NOMO-1 treated with DMSO at 0.1 percent for 48 hours (cell line): ENCODE measurements around the gene TMEM86A.
"Not testable (repeated sequence)": the region's sequence is repeated elsewhere in the genome, so short reads cannot be mapped to it uniquely, and the experiment has no call there.

ENCODE experiments used
- DNase-seq: peaks from one replicate; lab custom pipeline; 2025; ENCODE audit not compliant: unreplicated experiment; lab: John Stamatoyannopoulos, UW

The TMEM86A gene

DNA sequence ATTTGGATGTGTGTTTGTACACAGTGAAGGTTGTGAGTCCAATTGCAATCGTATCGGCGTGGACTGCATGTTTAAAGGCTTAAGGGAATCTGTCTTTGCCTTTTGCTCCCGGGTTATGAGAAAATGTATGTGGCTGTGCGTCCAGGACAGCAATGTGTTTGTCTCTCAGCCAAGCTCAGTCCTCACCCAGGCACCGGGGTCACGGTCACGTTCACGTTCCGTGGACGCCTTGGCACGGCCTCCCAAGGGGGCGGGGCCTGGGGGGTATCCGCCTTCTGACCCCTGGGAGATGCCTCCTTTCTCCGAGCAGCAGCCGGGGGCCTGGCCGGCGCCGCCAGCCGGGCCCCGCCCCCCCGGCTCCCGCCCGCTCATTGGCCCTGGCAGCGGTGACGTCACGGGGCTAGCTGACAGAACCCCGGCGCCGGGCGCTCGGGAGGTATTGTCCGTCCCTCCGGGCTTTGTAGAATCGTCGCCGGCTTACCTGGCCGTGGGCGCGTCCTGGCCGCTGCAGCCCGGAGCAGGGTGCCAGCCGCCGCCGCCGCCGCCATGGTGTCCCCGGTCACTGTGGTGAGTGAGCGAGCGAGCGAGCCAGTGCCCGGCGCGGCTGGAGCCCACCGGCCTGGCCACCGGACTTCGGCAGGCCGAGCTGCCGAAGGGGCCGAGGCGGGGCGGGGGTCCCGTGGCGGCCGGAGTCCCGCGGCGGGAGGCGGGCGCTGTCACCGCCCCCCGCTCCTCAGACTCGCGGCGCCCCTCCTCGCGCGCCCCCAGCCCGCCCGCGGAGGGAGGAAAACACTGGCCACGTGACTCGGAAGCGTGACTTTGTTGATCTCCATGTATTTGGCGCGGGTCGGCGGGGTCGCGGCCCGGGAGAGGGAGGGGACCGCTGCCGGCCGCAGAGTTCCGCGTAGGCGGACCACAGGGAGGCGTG is at the start of gene TMEM86A:
Gene TMEM86A, plus strand, starts transcription at position 439 of the 928 bp plus-strand sequence. Its CDS starts 108 bp downstream, at position 547.
- peak; percentile 81 for DNase-seq

GRCh38 chr11:18650353-18650752 is 48.2 kb upstream of the TMEM86A start:
- DNase-seq, result no peak

- DNase-seq, result peak; percentile 88
These were observed 47.6 kb upstream of the TMEM86A start for GRCh38 chr11:18650859-18651557.

DNA sequence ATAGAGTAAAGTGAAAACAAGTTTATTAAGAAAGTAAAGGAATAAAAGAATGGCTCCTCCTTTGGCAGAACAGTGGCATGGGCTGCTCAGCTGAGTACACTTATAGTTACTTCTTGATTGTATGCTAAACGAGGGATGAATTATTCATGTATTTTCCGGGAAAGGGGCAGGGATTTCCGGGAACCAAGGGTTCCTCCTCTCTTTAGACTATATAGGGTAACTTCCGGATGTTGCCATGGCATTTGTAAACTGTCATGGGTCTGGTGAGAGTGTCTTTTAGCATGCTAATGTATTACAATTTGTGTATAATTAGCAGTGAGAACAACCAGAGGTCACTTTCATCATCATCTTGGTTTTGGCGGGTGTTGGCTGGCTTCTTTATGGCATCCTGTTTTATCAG is 40.9 kb upstream of the TMEM86A start:
- no peak for DNase-seq

DNA sequence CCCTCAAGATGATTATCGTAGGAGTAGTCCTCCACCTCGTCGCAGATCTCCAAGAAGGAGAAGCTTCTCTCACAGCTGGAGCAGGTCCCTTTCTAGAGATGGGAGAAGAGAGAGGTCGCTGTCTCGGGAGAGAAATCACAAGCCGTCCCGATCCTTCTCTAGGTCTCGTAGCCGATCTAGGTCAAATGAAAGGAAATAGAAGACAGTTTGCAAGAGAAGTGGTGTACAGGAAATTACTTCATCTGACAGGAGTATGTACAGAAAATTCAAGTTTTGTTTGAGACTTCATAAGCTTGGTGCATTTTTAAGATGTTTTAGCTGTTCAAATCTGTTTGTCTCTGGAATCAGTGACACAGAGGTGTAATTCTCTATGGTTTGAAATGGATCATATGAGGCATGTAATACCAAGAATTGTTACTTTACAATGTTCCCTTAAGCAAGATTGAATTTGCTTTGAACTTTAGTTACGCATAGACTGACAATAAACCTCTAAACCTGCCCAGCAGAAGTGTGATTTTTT is 33.2 kb upstream of the TMEM86A start:
- not testable (repeated sequence) for DNase-seq

GRCh38 chr11:18668131-18668530 is 30.4 kb upstream of the TMEM86A start:
- no peak for DNase-seq

GRCh38 chr11:18669219-18669596 is 29.4 kb upstream of the TMEM86A start:
- no peak for DNase-seq

- DNase-seq, result no peak
These were observed 28.9 kb upstream of the TMEM86A start for GRCh38 chr11:18669711-18670110.

DNA sequence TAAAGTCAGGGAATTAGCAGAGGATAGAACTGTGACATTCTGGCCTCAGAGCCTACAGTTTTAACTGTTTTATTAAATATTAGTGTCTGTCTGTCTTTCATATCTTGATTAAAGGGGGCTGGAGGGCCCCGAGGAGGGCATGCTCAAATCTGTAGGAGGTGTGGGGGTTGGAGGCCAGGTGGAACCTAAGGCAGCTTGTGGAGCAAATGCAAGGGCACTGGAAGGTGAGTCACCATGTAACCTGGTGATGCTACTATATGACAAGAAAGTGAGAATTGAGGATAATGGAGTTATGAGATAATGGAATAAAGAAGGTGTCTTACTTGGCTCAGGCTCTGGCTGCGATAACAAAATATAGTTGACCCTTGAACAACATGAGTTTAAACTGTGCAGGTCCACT is 27.3 kb upstream of the TMEM86A start:
- DNase-seq, result no peak

- peak; percentile 5 for DNase-seq
These were observed 26.4 kb upstream of the TMEM86A start for GRCh38 chr11:18672209-18672608.

- no peak for DNase-seq
These were observed 21.8 kb upstream of the TMEM86A start for GRCh38 chr11:18676803-18677202.

DNA sequence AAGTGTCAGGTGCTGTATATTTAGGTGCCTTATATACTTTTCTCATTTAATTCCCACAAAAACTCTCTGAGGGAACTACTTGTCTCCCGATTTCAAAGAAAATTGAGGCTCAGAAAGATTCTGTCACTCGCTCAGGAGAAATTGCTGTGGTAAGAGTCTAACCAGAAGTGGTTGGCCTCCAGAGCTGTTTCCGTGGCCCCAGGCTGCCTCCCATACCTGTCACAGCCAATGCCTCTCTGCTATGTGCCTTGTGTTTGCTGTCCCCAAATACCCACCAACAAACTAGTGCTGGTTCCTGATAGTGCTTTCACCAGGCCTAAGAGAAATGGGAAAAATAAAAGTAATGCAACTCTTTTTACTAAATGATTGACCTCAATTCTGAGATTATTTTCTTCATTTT is 21.0 kb upstream of the TMEM86A start:
- no peak for DNase-seq

GRCh38 chr11:18681949-18682348 is 16.6 kb upstream of the TMEM86A start:
- not testable (repeated sequence) for DNase-seq

- DNase-seq, result no peak
These were observed 16.1 kb upstream of the TMEM86A start for GRCh38 chr11:18682466-18682865.

DNA sequence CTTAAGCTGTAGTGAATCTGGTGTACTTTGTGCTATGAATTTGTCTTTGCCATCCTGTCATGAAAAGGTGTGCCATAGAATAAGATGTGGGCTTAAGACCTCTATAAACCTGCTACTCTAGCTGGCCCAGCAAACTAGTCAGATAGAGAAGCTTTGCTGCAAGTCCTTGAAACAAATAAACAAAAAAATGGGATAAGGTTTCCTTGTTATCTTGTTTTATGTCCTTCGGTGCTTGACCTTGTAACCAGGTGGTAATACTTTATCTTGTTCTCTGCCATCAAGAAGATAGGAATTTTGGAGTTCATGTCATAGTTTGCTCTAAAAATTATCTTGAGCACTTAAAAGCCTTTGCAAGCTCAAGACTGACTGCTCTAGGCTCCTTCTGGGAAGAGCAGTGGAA is 14.3 kb upstream of the TMEM86A start:
- no peak for DNase-seq

DNA sequence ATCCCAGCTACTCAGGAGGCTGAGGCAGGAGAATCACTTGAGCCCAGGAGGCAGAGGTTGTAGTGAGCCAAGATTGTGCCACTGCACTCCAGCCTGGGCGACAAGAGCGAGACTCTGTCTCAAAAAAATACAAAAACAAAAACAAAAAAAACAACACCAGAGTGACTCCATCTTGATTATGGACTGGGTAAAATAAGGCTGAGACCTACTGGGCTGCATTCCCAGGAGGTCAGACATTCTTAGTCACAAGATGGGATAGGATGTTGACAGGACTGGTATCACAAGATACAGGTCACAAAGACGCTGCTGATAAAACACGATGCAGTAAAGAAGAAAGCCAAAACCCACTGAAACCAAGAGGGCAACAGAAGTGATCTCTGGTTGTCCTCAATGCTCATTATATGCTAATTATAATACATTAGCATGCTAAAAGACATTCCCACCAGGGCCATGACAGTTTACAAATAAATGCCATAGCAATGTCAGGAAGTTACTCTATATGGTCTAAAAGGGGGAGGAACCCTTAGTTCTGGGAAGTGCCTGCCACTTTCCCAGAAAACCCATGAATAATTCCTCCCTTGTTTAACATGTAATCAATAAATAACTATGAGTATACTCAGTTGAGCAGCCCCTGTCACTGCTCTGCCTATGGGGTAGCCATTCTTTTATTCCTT is 7.0 kb upstream of the TMEM86A start:
- DNase-seq, result not testable (repeated sequence)

DNA sequence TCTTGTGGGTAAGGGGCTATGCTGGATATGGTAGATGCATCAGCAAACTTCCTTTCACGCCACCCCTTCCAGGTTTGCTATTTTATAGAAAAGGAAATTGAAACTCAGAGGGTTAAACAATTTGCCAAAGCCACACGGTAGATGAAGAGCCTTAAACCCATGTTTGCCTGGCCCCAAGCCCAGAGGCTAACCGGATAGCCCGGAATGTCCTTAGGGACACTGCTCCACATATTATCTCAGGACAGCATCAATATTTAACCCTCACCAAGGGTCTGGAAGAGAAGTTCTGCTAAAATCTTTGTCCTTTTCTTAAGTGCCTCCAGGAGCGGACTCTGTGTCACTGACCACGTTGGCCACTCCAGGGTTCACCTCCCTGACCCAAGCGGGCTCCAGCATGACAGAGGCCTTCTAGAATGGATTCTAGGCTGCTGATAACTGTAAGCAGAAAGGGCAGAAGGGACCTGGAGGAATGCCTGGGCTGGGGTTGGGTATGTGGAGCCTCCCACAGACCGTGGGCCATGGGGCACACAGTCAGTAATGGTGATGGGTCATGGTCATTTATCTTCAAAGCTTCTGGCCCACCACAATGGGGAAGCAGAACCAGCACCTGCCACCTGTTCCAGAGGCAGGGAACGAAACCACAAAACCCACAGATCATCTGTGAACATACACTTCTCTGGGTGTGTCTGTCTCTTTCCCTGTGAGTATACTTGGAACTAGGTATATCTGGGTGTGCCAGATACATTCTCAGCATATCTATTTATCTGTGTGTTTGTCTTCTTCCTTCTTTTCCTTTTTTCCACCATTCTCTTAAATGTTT is 5.4 kb upstream of the TMEM86A start:
- no peak for DNase-seq

DNA sequence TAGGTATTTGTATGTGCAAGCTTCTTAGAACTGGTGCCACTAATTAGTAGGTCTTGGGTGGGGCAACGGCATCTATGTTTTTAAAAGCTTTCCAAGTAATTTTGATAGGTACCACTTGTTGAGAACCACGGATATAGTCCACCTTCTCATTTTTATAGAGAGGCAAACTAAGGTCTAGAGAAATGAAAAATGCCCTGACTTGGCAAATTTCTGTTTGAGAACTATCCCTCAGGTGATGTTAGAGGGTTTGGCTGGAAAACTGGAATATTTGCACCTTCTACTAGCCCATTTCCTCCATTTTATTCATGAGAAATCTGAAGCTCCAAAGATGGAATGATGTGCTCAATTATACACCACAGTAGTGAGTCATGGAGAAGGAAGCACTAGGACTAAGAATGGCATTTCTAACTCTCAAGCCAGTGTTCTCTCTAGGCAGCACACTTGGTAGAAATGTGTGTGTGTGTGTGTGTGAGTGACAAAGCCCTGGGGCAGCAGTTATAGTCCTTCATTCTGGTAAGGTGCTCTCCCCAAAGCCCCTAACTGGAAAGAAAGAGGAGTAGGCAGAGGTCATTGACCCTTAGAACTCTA is 1.8 kb upstream of the TMEM86A start:
- no peak for DNase-seq

DNA sequence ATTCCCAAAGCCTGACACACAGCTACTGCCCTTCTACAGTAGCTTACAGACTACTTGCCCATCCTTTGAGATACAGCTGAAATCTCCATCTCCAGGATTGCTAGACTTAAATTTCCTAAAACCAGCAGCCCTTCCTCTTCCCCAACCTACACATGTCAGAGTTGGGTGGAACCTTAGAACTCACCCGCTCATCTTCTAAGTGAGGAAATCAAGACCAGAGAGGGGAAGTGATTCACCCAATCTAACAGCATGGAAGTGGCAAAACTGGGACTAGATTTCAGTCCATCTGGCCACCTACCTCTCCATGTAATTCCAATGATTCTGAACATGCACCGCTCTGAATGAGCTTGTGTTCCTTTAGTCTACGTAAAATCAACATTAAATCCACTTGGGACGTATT is 1.0 kb upstream of the TMEM86A start:
- DNase-seq, result peak; percentile 12

- DNase-seq, result no peak
These were observed 654 bp downstream of the TMEM86A start for GRCh38 chr11:18699269-18699596.
